Stomach (tissue), 9 donors: ENCODE results near the gene SULT6B1. TPM values are rescaled to one million over a fixed set of nuclear protein-coding genes. Genes with fewer than 3 reads are reported as not detected.

Experiments
- DNase-seq, 2 donors: peaks; one replicate each; pipeline versions ENCODE4 v3.0.0 to v3.0.0-alpha.2; 2013 to 2019
- H3K27ac ChIP-seq, 5 donors: fragments of 200-600 bp in 4 of 5; sonication (generic) in 4 of 5; one replicate each; pipeline ENCODE4 v1.5.1; 2013 to 2019; ENCODE audit warnings: mild to moderate bottlenecking in 1 of 5, moderate library complexity in 1 of 5
- H3K27me3 ChIP-seq, 3 donors: fragments of 200-600 bp; sonication (generic); one replicate each; pipeline ENCODE4 v1.5.1; 2017 to 2019; ENCODE audit warnings: mixed run types in 1 of 3
- H3K36me3 ChIP-seq, 4 donors: fragments of 200-600 bp; sonication (generic); 1 replicate in 3 of 4; 2 replicates in 1 of 4; pipeline ENCODE4 v1.5.1; 2016 to 2019
- H3K4me1 ChIP-seq, 4 donors: fragments of 200-600 bp; sonication (generic); one replicate each; pipeline ENCODE4 v1.5.1; 2016 to 2019
- H3K4me3 ChIP-seq, 4 donors: fragments of 200-600 bp; sonication (generic) in 3 of 4; one replicate each; pipeline ENCODE4 v1.5.1; 2016 to 2019; ENCODE audit warnings: mild to moderate bottlenecking in 1 of 4
- H3K9me3 ChIP-seq, 4 donors: fragments of 200-600 bp; sonication (generic); one replicate each; pipeline ENCODE4 v1.5.1; 2016 to 2019
- CTCF ChIP-seq, 7 experiments: fragments of 450-650 bp in 4 of 7; fragments of 200-600 bp in 3 of 7; sonication (generic) in 3 of 7; IDR thresholded peaks; one replicate each; pipeline ENCODE4 v1.5.1; 2016 to 2019; ENCODE audit warnings: antibody characterized with exemption in 7 of 7, control low read depth in 2 of 7, mild to moderate bottlenecking in 1 of 7
- EP300 ChIP-seq: sonication (generic); formaldehyde crosslinking; IDR thresholded peaks from one replicate; pipeline ENCODE4 v1.6.1; 2017; ENCODE audit warnings: antibody characterized with exemption
- POLR2A ChIP-seq, 4 donors: fragments of 450-650 bp; IDR thresholded peaks; one replicate each; pipeline ENCODE4 v1.6.1; 2016; ENCODE audit warnings: antibody characterized with exemption in 4 of 4, control low read depth in 2 of 4, mild to moderate bottlenecking in 1 of 4, moderate library complexity in 1 of 4
- POLR2AphosphoS5 ChIP-seq, 3 donors: sonication (generic); formaldehyde crosslinking; IDR thresholded peaks; one replicate each; pipeline ENCODE4 v1.6.1; 2016; ENCODE audit warnings: antibody characterized with exemption in 3 of 3
- WGBS, 5 donors: extraction: QIAGEN DNeasy Blood & Tissue Kit in 3 of 5; methylation state at CpG; one replicate each; pipeline versions ENCODE4 v1.1.5 to v1.1.7; 2013 to 2018; 5-methylcytosine and 5-hydroxymethylcytosine counted together
- intact Hi-C: fragments of 100-400 bp; cut with DNase I; formaldehyde crosslinking; loops from one replicate; pipeline ENCODE4 v1.15.1; 2023; ENCODE audit warnings: low total_unique reads
- polyA plus RNA-seq, 3 donors: library from polyadenylated mRNA; stranded (reverse); fragments of 200-250 nt; gene quantifications; one replicate each; pipeline ENCODE4 v1.2.3, GENCODE V29; 2013
- total RNA-seq, 5 donors: library from RNA; depleted of rRNA; stranded (reverse); fragments of >200 nt; gene quantifications; one replicate each; pipeline versions ENCODE4 v1.1.0 to v1.2.3, GENCODE V29; 2014 to 2016
- donor health status: healthy with polysubstance abuse.
- donor health status: Bipolar disorder and iron deficiency.
- donor health status: healthy.

Gene SULT6B1
- total and polyA plus RNA-seq, 8 donors: not detected

- H3K36me3 ChIP-seq: no peaks in the 10 kb centered on the region
- no peak for DNase-seq
- no peak overlapping the region for H3K27ac ChIP-seq
- intact Hi-C loops: no loop called here
- no peak overlapping the region for H3K4me3 ChIP-seq
- no peak for TF ChIP-seq EP300
- no peak for TF ChIP-seq CTCF (IDR thresholded peaks at IDR 0.05)
- no peak for TF ChIP-seq POLR2AphosphoS5 (IDR thresholded peaks at IDR 0.05)
- TF ChIP-seq POLR2A (IDR thresholded peaks at IDR 0.05): no peak
- WGBS, 5 donors: 70 to 80% (median 78%) methylated on average over 17 of the region's 17 CpGs
- no peaks in the 10 kb centered on the region for H3K9me3 ChIP-seq
- H3K27me3 ChIP-seq: no peaks in the 10 kb centered on the region
- no peaks in the 10 kb centered on the region for H3K4me1 ChIP-seq
Observed at GRCh38 chr2:37181726-37182684, 6.5 kb downstream of the SULT6B1 start.

GRCh38 chr2:37180640-37181039 is 7.8 kb downstream of the SULT6B1 start:
- Histone ChIP-seq H3K4me1 (no peaks in the 10 kb centered on the region), H3K4me3 (no peak overlapping the region), H3K27ac (no peak overlapping the region), H3K27me3 (no peaks in the 10 kb centered on the region), H3K36me3 (no peaks in the 10 kb centered on the region), H3K9me3 (no peaks in the 10 kb centered on the region)
- TF ChIP-seq POLR2AphosphoS5 (IDR thresholded peaks at IDR 0.05): no peak
- DNase-seq: no peak
- intact Hi-C loops: no loop called here
- WGBS, 5 donors: 90 to 98% (median 94%) methylated on average over 5 of the region's 5 CpGs

GRCh38 chr2:37180006-37180639 is 8.3 kb downstream of the SULT6B1 start:
- DNase-seq: no peak
- no peaks in the 10 kb centered on the region for H3K4me1 ChIP-seq
- intact Hi-C loops: no loop called here
- TF ChIP-seq CTCF (IDR thresholded peaks at IDR 0.05) (no peak), EP300 (no peak), POLR2A (IDR thresholded peaks at IDR 0.05) (no peak), POLR2AphosphoS5 (IDR thresholded peaks at IDR 0.05) (no peak)
- WGBS, 5 donors: 52 to 67% (median 62%) methylated on average over 4 of the region's 4 CpGs
- H3K9me3 ChIP-seq: no peaks in the 10 kb centered on the region
- H3K27me3 ChIP-seq: no peaks in the 10 kb centered on the region
- no peak overlapping the region for H3K4me3 ChIP-seq
- no peaks in the 10 kb centered on the region for H3K36me3 ChIP-seq
- H3K27ac ChIP-seq: no peak overlapping the region

GRCh38 chr2:37173741-37174140 is 14.7 kb downstream of the SULT6B1 start:
- no peaks in the 10 kb centered on the region for H3K36me3 ChIP-seq
- no peaks in the 10 kb centered on the region for H3K4me1 ChIP-seq
- H3K27me3 ChIP-seq: no peaks in the 10 kb centered on the region
- no peak overlapping the region for H3K4me3 ChIP-seq
- no peak overlapping the region for H3K27ac ChIP-seq
- no peaks in the 10 kb centered on the region for H3K9me3 ChIP-seq
- TF ChIP-seq POLR2AphosphoS5 (IDR thresholded peaks at IDR 0.05) (no peak), POLR2A (IDR thresholded peaks at IDR 0.05) (no peak), EP300 (no peak), CTCF (IDR thresholded peaks at IDR 0.05) (no peak)
- no peak for DNase-seq
- intact Hi-C loops: no loop called here
- WGBS, 5 donors: 73 to 92% (median 80%) methylated on average over 1 of the region's 1 CpG

GRCh38 chr2:37171624-37171950 is 16.9 kb downstream of the SULT6B1 start:
- no peaks in the 10 kb centered on the region for H3K9me3 ChIP-seq

More at GRCh38 chr2:37171624-37171950, 16.9 kb downstream of the SULT6B1 start:
- Histone ChIP-seq H3K4me1 (peaks cover 0 to 9% (median 0%) of the 10 kb centered on the region in 4 donors), H3K27ac (no peak overlapping the region), H3K36me3 (no peaks in the 10 kb centered on the region), H3K27me3 (no peaks in the 10 kb centered on the region), H3K4me3 (no peak overlapping the region)
- TF ChIP-seq EP300 (no peak), POLR2A (IDR thresholded peaks at IDR 0.05) (no peak), CTCF (IDR thresholded peaks at IDR 0.05) (no peak), POLR2AphosphoS5 (IDR thresholded peaks at IDR 0.05) (no peak)
- DNase-seq: no peak
- intact Hi-C loops: no loop called here
